ENCODE measurements around the gene SLC49A3.

- TF ChIP-seq CTCF (optimal IDR thresholded peaks at IDR 0.05 in 1 of 3, IDR thresholded peaks at IDR 0.05 in 1 of 3, conservative IDR thresholded peaks at IDR 0.05 in 1 of 3; ENCODE audit: extremely low read depth in 1 of 3, insufficient read depth in 2 of 3, low read length in 3 of 3): no peak
- TF ChIP-seq EZH2 (IDR thresholded peaks at IDR 0.05; ENCODE audit: low read length): peak; percentile 57
Observed at GRCh38 chr4:663438-664428, 25.2 kb downstream of the SLC49A3 start.
